ENCODE results near the gene CYGB. TPM values are rescaled to one million over a fixed set of nuclear protein-coding genes. Genes with fewer than 3 reads are reported as not detected.

CYGB gene
- total and polyA plus RNA-seq, 2 of the 13 experiments (the other 11 are each of a cell fraction or from before 2014, with no cell fraction given): 18.9 to 27.1 TPM

DNA sequence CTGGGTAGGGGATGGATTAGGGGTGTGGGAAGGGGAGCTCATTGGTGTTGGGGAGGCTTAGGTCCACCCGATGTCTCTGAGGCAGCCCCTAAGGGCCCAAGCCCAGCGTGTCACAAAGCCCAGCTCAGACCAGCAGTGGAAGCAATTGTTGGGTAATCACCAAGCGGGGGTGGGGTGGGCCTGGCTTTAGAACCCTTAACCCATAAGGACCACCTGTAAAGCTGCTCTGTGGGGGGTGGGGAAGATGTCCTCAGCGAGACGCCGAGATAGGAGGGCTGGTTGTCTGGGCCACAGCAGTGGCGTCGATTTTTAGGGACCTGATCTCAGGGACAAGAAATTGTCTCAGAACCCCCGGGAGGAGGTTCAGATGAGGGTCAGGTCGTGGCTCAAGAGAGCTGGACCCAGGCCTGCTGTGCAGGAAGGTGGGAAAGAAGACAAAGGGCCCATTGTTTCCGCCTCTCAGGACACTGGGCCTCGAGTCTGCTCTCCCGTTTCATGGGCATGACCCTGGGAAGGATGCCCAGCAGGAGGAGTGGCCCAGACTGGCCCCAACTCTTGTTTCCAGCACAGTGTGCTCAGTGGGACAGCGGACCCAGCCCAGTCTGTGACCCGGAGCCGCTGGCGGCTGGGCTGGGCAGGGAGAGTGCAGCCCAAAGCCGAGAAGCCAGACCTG is 32.2 kb upstream of the CYGB start (continued):
- 0 out of 2 replicates have a peak, but pooled peaks have one; percentile 16 for TF ChIP-seq ZNF644 (CRISPR knock-in tag; IDR thresholded peaks at IDR 0.05; ENCODE audit: low read depth)

DNA sequence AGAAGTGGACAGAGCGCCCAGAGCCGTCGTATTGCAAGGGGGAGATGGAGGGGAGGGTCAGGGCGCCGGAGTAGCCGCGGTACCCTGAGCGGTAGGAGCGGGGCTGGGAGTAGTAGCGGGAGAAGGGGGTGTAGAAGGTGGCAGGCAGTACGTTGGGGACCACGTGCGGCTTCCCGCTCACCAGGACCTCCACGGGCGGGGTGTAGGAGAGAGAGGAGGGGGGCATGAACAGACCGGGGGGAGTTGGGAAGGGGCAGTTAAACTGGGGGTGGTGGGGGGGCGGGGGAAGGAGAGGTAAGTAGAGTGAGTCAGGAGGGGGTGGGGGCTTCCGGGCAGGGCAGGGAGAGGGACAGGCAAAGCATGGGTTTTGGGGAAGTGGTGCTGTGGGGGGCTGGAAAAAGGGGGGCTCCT is 31.3 kb upstream of the CYGB start:
- FAIRE-seq: no peak
- Histone ChIP-seq H3K27ac (ENCODE audit: extremely low read length, insufficient read depth, low read length) (no peak overlapping the region), H3K79me2 (ENCODE audit: insufficient read depth, low read length) (no peaks in the 10 kb centered on the region), H3K36me3 (replicated peaks in 1 of 2; ENCODE audit: control insufficient read depth in 1 of 2, insufficient read depth in 2 of 2, low read length in 2 of 2) (peaks cover 0 to 19% of the 10 kb centered on the region in 2 experiments; a peak in 3 of 5 replicates), H3K9ac (ENCODE audit: insufficient read depth, low read depth, low read length) (no peak overlapping the region), H3K9me3 (ENCODE audit: low read length) (no peaks in the 10 kb centered on the region), H4K20me1 (ENCODE audit: insufficient read depth, low read length) (peaks cover 24% of the 10 kb centered on the region), H2AFZ (ENCODE audit: low read length) (no peak overlapping the region), H3K4me2 (ENCODE audit: low read depth, low read length) (0 out of 2 replicates have a peak overlapping the region, but pooled peaks have one; percentile 14), H3K27me3 (ENCODE audit: control insufficient read depth in 1 of 2, insufficient read depth in 2 of 2, low read length in 2 of 2) (no peaks in the 10 kb centered on the region), H3K4me3 (replicated peaks in 1 of 3; ENCODE audit: insufficient read depth in 1 of 3, low read depth in 2 of 3, low read length in 3 of 3) (no peak overlapping the region), H3K4me1 (ENCODE audit: insufficient read depth, low read length) (peaks cover 75% of the 10 kb centered on the region)
- no TSS peak for BruUV-seq (replicated peaks)
- ATAC-seq: peak; percentile 1; the same call in 2 of the 3 replicates
- TF ChIP-seq, protein P1, sequence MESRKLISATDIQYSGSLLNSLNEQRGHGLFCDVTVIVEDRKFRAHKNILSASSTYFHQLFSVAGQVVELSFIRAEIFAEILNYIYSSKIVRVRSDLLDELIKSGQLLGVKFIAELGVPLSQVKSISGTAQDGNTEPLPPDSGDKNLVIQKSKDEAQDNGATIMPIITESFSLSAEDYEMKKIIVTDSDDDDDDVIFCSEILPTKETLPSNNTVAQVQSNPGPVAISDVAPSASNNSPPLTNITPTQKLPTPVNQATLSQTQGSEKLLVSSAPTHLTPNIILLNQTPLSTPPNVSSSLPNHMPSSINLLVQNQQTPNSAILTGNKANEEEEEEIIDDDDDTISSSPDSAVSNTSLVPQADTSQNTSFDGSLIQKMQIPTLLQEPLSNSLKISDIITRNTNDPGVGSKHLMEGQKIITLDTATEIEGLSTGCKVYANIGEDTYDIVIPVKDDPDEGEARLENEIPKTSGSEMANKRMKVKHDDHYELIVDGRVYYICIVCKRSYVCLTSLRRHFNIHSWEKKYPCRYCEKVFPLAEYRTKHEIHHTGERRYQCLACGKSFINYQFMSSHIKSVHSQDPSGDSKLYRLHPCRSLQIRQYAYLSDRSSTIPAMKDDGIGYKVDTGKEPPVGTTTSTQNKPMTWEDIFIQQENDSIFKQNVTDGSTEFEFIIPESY (CRISPR knock-in tag; IDR thresholded peaks at IDR 0.05): peak; percentile 97
- TF ChIP-seq, protein P2, sequence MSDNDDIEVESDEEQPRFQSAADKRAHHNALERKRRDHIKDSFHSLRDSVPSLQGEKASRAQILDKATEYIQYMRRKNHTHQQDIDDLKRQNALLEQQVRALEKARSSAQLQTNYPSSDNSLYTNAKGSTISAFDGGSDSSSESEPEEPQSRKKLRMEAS (IDR thresholded peaks at IDR 0.05): 0 out of 2 replicates have a peak, but pooled peaks have one; percentile 39
- TF ChIP-seq ZBTB38 (CRISPR knock-in tag; IDR thresholded peaks at IDR 0.05) (peak; percentile 78), SOX6 (IDR thresholded peaks at IDR 0.05) (no peak), SOX6 (CRISPR knock-in tag; IDR thresholded peaks at IDR 0.05) (no peak)
- in situ Hi-C loops (cut with HindIII; ENCODE audit: extremely low pct_ligation_motif_present, low pct_unique_long_range_greater_than_20kb) (loop anchor here (10.0 kb wide), 1 partner anchor 56 kb away; no protein-coding TSS in a partner anchor), intact Hi-C loops (cut with micrococcal nuclease; ENCODE audit: unreplicated experiment) (no loop called here)
- DNase-seq (ENCODE audit: low spot score): no peak
- ChIA-PET POLR2A (interaction anchor here (1.3 to 6.8 kb wide), 5 partner anchors 11 to 58 kb away, joined by 3 to 129 read pairs (median 8); no protein-coding TSS in a partner anchor), CTCF (ENCODE audit: low intra/inter-chr PET ratio, low total read pairs) (no interaction called here)
- 83% methylated on average over 19 of the region's 19 CpGs for WGBS (ENCODE audit: low lambda C conversion rate)
